ENCODE data around the gene IL15RA.

Gene IL15RA

DNA sequence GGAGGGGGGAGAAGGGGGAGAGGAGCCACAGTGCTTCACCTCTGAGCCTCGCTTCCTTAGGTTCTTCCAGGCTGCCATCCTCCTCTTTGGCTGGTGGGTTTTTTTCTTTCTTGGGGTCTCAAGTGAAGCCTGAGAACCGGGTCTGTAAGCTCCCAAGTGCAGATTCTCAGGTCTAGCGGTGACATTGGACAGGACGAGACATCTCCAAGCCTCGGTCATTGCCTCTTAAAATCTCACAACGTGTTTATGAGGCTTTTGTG is 817 bp upstream of the IL15RA start:
- no peak for TF ChIP-seq CTCF (IDR thresholded peaks at IDR 0.05; ENCODE audit: insufficient read depth, low read length)
- TF ChIP-seq, protein P1, sequence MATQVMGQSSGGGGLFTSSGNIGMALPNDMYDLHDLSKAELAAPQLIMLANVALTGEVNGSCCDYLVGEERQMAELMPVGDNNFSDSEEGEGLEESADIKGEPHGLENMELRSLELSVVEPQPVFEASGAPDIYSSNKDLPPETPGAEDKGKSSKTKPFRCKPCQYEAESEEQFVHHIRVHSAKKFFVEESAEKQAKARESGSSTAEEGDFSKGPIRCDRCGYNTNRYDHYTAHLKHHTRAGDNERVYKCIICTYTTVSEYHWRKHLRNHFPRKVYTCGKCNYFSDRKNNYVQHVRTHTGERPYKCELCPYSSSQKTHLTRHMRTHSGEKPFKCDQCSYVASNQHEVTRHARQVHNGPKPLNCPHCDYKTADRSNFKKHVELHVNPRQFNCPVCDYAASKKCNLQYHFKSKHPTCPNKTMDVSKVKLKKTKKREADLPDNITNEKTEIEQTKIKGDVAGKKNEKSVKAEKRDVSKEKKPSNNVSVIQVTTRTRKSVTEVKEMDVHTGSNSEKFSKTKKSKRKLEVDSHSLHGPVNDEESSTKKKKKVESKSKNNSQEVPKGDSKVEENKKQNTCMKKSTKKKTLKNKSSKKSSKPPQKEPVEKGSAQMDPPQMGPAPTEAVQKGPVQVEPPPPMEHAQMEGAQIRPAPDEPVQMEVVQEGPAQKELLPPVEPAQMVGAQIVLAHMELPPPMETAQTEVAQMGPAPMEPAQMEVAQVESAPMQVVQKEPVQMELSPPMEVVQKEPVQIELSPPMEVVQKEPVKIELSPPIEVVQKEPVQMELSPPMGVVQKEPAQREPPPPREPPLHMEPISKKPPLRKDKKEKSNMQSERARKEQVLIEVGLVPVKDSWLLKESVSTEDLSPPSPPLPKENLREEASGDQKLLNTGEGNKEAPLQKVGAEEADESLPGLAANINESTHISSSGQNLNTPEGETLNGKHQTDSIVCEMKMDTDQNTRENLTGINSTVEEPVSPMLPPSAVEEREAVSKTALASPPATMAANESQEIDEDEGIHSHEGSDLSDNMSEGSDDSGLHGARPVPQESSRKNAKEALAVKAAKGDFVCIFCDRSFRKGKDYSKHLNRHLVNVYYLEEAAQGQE (IDR thresholded peaks at IDR 0.05; ENCODE audit: insufficient replicate concordance, low read depth): no peak
- no peak for TF ChIP-seq POLR2AphosphoS5 (IDR thresholded peaks at IDR 0.05; ENCODE audit: low read depth)
- TF ChIP-seq SPI1 (IDR thresholded peaks at IDR 0.05; ENCODE audit: borderline replicate concordance, low read depth): no peak
- TF ChIP-seq GABPA (IDR thresholded peaks at IDR 0.05; ENCODE audit: low read depth): no peak
- no peak for DNase-seq (ENCODE audit: low read depth in 1 of 2, low spot score in 1 of 2)
- Histone ChIP-seq H3K27me3 (ENCODE audit: insufficient read depth, poor library complexity, severe bottlenecking) (no peaks in the 10 kb centered on the region), H3K27ac (replicated peaks) (no peak overlapping the region), H3K4me3 (replicated peaks; ENCODE audit: insufficient read depth, low read length) (peak overlapping the region; percentile 56)

DNA sequence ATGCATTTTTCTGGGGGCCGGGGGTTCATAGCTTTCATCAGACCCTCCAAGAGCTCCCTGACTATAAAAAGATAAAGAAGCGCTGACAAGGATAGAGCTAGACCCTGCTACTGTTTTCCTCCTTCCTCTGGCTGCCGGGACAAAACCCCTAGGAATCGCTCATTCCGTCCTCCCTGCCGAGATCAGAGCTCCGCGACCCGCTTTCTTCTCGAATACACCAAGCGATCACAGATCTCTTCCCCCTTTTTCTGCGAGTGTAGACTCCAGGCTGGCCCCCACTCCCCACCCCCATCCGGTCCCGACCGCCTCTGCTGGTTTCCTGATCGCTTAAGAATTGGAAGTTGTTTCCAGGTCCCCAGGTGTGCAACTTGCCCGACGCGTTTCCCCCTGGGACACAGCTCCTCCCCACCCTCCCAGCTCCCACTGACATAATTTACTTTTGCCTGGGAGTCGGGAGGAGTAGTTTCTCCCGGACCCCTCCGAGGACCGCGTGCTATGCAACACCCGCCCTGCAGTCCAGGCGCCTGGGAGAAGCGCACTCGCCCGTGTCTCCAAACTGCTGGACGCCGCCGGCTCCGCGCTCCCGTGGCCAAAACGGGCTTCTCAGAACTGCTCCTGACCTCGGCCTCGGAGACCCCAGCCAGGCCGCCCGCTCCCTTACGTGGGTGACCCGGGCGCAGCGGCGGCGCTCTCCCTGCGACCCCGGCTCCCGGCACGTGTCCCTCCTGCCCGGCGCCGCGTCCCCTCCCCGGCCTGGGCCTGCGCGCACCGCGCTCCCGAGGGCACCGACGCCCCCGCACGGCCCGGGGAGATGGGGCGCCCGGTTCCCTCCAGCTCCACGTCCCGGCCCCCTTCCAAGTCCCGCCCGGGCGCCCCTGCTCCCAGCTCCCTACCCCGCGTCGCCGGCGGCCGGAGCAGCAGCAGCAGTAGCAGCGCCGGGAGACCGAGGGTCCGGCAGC is 552 bp downstream of the IL15RA start:
- Histone ChIP-seq H3K27ac (replicated peaks) (no peak overlapping the region), H3K4me3 (replicated peaks; ENCODE audit: insufficient read depth, low read length) (peak overlapping the region; percentile 56), H3K27me3 (ENCODE audit: insufficient read depth, poor library complexity, severe bottlenecking) (no peaks in the 10 kb centered on the region)
- DNase-seq (ENCODE audit: low read depth in 1 of 2, low spot score in 1 of 2): no peak
- TF ChIP-seq CTCF (IDR thresholded peaks at IDR 0.05; ENCODE audit: insufficient read depth, low read length) (no peak), POLR2AphosphoS5 (IDR thresholded peaks at IDR 0.05; ENCODE audit: low read depth) (no peak), GABPA (IDR thresholded peaks at IDR 0.05; ENCODE audit: low read depth) (no peak), SPI1 (IDR thresholded peaks at IDR 0.05; ENCODE audit: borderline replicate concordance, low read depth) (no peak)
- TF ChIP-seq, protein P1 (IDR thresholded peaks at IDR 0.05; ENCODE audit: insufficient replicate concordance, low read depth): no peak

DNA sequence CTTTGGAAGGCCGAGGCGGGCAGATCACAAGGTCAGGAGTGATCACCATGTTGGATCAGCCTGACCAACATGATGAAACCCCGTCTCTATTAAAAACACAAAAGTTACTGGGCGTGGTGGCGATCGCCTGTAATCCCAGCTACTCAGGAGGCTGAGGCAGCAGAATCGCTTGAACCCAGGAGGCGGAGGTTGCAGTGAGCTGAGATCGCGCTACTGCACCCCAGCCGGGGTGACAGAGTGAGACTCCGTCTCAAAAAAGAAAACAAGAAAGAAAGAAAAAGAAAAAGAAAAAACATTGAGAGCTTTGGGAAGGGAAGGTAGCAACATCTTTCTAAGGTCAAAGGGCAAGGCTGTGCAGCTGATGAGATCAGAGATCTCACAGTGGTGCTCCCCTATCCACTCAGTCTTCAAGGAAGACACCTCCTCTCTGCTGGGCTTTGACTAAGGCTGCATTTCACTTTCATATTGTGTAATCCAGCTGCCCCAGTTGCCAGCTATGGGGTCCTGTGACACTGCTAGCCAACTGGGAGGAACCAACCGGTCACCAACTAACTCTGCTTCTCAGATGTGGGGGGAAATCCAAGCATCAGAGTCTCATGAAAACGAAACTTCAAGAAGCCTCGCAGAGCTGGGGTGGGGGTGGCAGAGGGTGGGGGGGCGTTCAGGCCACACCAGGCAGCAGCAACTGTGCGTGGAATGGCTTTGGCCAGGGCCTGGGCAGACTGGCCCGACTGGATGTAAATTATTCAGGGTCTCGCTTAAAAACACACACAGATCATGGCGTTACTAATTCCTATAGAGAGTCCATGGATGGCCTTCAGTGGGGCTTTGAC is 1.5 kb downstream of the IL15RA start:
- no peak for DNase-seq (ENCODE audit: low read depth in 1 of 2, low spot score in 1 of 2)
- Histone ChIP-seq H3K4me3 (replicated peaks; ENCODE audit: insufficient read depth, low read length) (no peak overlapping the region), H3K27me3 (ENCODE audit: insufficient read depth, poor library complexity, severe bottlenecking) (no peaks in the 10 kb centered on the region), H3K27ac (replicated peaks) (no peak overlapping the region)
- no peak for TF ChIP-seq CTCF (IDR thresholded peaks at IDR 0.05; ENCODE audit: insufficient read depth, low read length)
- no peak for TF ChIP-seq SPI1 (IDR thresholded peaks at IDR 0.05; ENCODE audit: borderline replicate concordance, low read depth)
- TF ChIP-seq GABPA (IDR thresholded peaks at IDR 0.05; ENCODE audit: low read depth): no peak
- no peak for TF ChIP-seq POLR2AphosphoS5 (IDR thresholded peaks at IDR 0.05; ENCODE audit: low read depth)
